ENCODE measurements around the gene TSPAN19.
"Not testable (repeated sequence)": the region's sequence is repeated elsewhere in the genome, so short reads cannot be mapped to it uniquely, and the experiment has no call there.

TSPAN19 gene
- 0 reads per million in 2 donors for total RNA-seq

DNA sequence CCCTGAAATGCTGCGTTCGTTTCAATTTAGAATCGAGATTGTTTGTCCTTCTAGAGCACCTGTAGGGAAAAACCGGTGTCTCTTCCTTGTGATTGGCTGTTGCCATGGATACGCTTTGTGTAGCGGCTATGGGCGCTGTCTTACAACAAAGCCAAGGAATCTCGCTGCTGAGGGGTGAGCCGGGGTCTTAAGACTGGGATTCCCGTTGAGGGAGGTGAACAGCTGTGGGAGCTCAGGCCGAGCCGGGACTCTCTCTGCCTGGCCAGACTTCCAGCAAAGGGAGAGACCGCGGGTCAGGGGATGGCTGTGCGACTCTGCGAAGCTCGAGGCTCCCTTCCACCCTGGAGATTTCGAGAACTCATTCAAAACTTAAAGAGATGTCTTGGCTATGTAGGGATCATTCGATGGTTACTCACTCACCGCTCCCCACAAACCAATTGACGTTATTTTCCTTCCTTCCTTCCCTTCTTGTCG is at the start of gene TSPAN19, which contains the start of gene LRRIQ1:
Gene TSPAN19, minus strand, starts transcription at position 44 of the 474 bp plus-strand sequence. CDS start 6,331 bp downstream, outside the sequence.
Gene LRRIQ1, plus strand, starts transcription at position 118 of the 474 bp plus-strand sequence. CDS start 1,826 bp downstream, outside the sequence.
- peak in 2 of 5 experiments; percentile 2 to 73 for DNase-seq

GRCh38 chr12:85085066-85085465 is 49.0 kb upstream of the TSPAN19 start:
- no peak for DNase-seq

- DNase-seq: peak in 1 of 5 experiments; percentile 22
Observed at GRCh38 chr12:85076688-85077430, 40.8 kb upstream of the TSPAN19 start.

DNA sequence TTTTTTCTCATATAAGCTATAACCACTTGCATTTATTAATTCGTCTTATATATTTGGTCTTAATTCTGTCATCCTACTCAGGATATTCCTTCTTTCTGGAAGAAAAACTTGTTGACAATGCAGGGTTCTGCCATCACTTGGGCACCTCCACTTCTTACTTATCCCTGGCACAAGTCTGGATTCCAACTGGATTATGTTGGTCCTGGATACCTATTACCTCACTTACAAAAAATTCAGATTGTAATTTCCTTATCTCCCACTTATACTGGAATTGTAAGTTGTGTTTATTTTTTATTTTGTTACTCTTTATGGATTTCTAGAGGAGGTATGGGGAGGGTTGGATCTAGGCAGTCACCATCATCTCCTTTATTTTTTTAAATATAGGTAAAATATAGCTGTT is 36.7 kb upstream of the TSPAN19 start:
- DNase-seq: no peak

- DNase-seq: no peak
Observed at GRCh38 chr12:85065837-85066482, 29.9 kb upstream of the TSPAN19 start.

DNA sequence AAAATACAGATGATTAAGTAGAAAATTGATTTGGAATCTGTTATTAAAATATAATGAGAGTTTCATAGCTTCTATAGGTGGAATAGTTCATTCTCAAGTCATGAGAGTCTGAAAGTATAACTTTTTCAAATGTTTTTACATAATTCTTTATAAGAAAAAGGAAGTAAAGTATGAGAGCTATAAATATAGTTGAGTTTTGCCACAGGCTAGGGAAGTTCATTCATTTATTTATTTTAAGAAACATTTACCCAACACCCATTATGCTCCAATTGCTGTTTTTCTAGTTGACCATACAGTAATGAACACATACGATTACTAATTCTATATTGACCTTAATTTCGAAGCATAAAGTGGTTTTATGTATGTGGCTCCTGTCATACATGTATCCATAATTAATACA is 24.8 kb upstream of the TSPAN19 start:
- no peak for DNase-seq

DNA sequence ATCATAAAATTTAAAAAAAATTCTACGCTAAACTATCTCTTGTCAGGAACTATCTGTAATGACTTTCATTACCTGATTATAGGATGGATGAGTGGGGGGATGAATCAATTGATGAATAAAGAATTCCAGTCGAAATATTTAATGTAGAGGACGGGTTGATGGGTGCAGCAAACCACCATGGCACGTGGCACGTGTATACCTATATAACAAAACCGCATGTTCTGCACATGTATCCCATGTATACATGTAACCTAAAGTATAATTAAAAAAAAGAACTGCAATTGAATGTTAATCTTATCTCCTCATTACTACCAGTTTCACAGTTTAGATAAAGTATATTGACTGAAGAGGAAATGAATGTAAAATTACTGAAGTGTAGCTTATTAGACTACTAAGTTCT is 23.5 kb upstream of the TSPAN19 start:
- DNase-seq: no peak

GRCh38 chr12:85058339-85058738 is 22.3 kb upstream of the TSPAN19 start:
- DNase-seq: no peak

- peak in 1 of 5 experiments; percentile 29 for DNase-seq
Observed at GRCh38 chr12:85057370-85057963, 21.4 kb upstream of the TSPAN19 start.

- no peak for DNase-seq
Observed at GRCh38 chr12:85043829-85044228, 7.8 kb upstream of the TSPAN19 start.

DNA sequence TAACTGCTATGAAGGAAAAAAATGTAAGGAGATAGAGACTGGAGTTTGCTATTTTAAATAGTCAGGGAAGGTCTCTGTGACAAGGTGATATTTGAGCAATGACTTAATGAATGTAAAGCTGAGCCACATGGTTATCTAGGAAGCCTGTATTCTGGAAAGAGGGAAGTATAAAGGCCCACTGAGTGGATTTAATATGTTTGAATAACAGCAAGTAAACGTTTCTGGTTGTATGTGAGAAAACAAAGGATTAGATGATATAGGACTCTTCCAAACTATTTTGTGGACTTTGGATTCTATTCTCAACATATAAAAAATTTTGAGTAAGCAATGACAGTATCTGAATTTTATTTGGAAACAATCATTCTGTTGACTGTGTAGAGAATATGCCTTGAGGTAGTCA is 5.3 kb upstream of the TSPAN19 start:
- no peak for DNase-seq

- DNase-seq: no peak
Observed at GRCh38 chr12:85036733-85037132, 656 bp upstream of the TSPAN19 start.

- peak in 1 of 5 experiments; percentile 4 for DNase-seq
Observed at GRCh38 chr12:85029456-85029855, 6.6 kb downstream of the TSPAN19 start.

GRCh38 chr12:85018098-85018497 is 18.0 kb downstream of the TSPAN19 start:
- DNase-seq: no peak

GRCh38 chr12:85017618-85018017 is 18.5 kb downstream of the TSPAN19 start:
- DNase-seq: no peak

- DNase-seq: no peak
Observed at GRCh38 chr12:85017133-85017532, 18.9 kb downstream of the TSPAN19 start.

DNA sequence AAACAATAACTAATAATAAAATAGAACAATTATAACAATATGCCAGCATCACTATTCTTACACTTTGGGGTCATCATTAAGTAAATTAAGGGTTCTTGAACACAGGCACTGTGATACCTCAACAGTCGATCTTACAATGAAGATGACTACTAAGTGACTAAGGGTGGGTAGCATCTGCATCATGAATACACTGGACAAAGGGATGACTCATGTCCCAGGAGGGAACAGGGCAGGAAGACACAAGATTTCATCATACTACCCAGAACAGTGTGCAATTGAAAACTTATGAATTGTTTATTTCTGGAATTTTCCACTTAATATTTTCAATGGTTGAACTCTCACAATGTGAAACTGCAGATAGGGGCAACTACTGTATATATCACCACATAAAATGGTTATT is 19.7 kb downstream of the TSPAN19 start:
- DNase-seq: no peak

DNA sequence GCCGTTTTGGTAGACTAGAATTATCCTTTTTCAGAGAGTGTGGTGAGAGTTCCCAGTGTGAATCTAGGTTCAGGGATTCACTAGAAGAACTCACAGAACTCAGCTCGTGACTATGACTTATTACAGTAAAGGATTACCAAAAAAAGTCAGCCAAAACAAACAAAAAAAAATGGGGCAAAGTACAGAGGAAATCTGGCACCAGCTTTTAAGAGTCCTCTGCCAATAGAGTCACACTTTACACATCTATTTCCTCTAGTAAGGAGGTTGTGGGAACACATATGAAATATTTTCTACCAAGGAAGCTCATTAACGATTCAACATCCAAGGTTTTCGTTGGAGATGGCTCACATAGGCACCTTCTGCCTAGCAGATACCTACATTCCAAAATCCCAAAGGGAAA is 28.2 kb downstream of the TSPAN19 start:
- DNase-seq: no peak

- DNase-seq: no peak
Observed at GRCh38 chr12:85006206-85006605, 29.9 kb downstream of the TSPAN19 start.

GRCh38 chr12:85005615-85006014 is 30.5 kb downstream of the TSPAN19 start:
- no peak for DNase-seq

- not testable (repeated sequence) for DNase-seq
Observed at GRCh38 chr12:85005047-85005446, 31.0 kb downstream of the TSPAN19 start.

GRCh38 chr12:85004204-85004603 is 31.9 kb downstream of the TSPAN19 start:
- DNase-seq: no peak

GRCh38 chr12:85002778-85003296 is 33.2 kb downstream of the TSPAN19 start:
- no peak for DNase-seq

Measured in T-helper 2 cell (primary cell).